Suprapubic skin (tissue), 3 donors: ENCODE measurements around the gene ERCC2.

Experiments used
- POLR2A ChIP-seq, 2 donors: fragments of 450-650 bp; IDR thresholded peaks; one replicate each; pipeline ENCODE4 v1.6.1; 2017; ENCODE audit warnings: antibody characterized with exemption in 2 of 2, mild to moderate bottlenecking in 2 of 2, moderate library complexity in 2 of 2
- TF ChIP-seq, protein P1 (sequence below), 2 donors: fragments of 200-600 bp in 1 of 2; fragments of 450-650 bp in 1 of 2; sonication (generic) in 1 of 2; IDR thresholded peaks; one replicate each; pipeline ENCODE4 v1.5.1; 2016 to 2019; ENCODE audit warnings: antibody characterized with exemption in 2 of 2, mild to moderate bottlenecking in 1 of 2, moderate library complexity in 1 of 2

DNA sequence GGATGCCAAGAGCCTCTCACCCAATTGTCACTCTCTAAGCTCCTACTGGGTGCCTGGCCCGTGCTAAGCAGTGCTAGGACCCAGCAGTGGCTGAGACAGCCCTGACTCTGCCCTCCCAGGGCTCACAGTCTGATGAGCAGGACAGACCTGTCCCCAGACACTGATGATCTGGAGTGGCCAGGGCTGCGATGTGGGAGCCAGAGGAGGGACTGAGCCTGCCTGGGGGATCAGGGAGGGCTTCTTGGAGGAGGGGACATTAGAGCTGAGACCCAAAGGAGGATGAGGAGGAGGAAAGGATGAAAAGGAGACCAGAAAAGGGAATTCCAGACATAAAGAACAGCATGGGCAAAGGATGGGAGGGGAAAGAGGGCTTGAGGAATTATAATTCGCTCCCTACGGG lies 46.8 kb upstream of the ERCC2 start:
- no peak for TF ChIP-seq POLR2A (IDR thresholded peaks at IDR 0.05)
- TF ChIP-seq, protein P1, sequence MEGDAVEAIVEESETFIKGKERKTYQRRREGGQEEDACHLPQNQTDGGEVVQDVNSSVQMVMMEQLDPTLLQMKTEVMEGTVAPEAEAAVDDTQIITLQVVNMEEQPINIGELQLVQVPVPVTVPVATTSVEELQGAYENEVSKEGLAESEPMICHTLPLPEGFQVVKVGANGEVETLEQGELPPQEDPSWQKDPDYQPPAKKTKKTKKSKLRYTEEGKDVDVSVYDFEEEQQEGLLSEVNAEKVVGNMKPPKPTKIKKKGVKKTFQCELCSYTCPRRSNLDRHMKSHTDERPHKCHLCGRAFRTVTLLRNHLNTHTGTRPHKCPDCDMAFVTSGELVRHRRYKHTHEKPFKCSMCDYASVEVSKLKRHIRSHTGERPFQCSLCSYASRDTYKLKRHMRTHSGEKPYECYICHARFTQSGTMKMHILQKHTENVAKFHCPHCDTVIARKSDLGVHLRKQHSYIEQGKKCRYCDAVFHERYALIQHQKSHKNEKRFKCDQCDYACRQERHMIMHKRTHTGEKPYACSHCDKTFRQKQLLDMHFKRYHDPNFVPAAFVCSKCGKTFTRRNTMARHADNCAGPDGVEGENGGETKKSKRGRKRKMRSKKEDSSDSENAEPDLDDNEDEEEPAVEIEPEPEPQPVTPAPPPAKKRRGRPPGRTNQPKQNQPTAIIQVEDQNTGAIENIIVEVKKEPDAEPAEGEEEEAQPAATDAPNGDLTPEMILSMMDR (IDR thresholded peaks at IDR 0.05): no peak
